Ishikawa (cell line): Measurements from ENCODE around the gene RAB10.

ENCODE experiments used
- CEBPB ChIP-seq: IDR thresholded peaks from 2 replicates; pipeline ENCODE4 v1.6.1; 2012
- CREB1 ChIP-seq: IDR thresholded peaks from 2 replicates; pipeline ENCODE4 v1.6.1; 2012; ENCODE audit warnings: low read depth
- EGR1 ChIP-seq: IDR thresholded peaks from 2 replicates; pipeline ENCODE4 v1.6.1; 2012
- EP300 ChIP-seq: IDR thresholded peaks from 2 replicates; pipeline ENCODE4 v1.6.1; 2012; ENCODE audit warnings: borderline replicate concordance
- FOXM1 ChIP-seq: IDR thresholded peaks from 2 replicates; pipeline ENCODE4 v1.6.1; 2012; ENCODE audit warnings: low read depth, borderline replicate concordance
- MAX ChIP-seq: IDR thresholded peaks from 2 replicates; pipeline ENCODE4 v1.6.1; 2012
- NFIC ChIP-seq: IDR thresholded peaks from 2 replicates; pipeline ENCODE4 v1.6.1; 2012
- RAD21 ChIP-seq: IDR thresholded peaks from 2 replicates; pipeline ENCODE4 v1.6.1; 2012; ENCODE audit warnings: low read depth
- REST ChIP-seq: IDR thresholded peaks from 2 replicates; pipeline ENCODE4 v1.6.1; 2012; ENCODE audit warnings: low read depth, mild to moderate bottlenecking
- TAF1 ChIP-seq: IDR thresholded peaks from 2 replicates; pipeline ENCODE4 v1.6.1; 2012; ENCODE audit warnings: low read depth, mild to moderate bottlenecking
- TCF12 ChIP-seq: IDR thresholded peaks from 2 replicates; pipeline ENCODE4 v1.6.1; 2012; ENCODE audit warnings: low read depth
- TEAD4 ChIP-seq: IDR thresholded peaks from 2 replicates; pipeline ENCODE4 v1.6.1; 2012
- USF1 ChIP-seq: IDR thresholded peaks from 2 replicates; pipeline ENCODE4 v1.6.1; 2012
- YY1 ChIP-seq: IDR thresholded peaks from 2 replicates; pipeline ENCODE4 v1.6.1; 2012; ENCODE audit warnings: low read depth
- ZBTB7A ChIP-seq: IDR thresholded peaks from 2 replicates; pipeline ENCODE4 v1.6.1; 2012; ENCODE audit warnings: low read depth

Gene RAB10

GRCh38 chr2:26157580-26157979 lies 123.7 kb downstream of the RAB10 start:
- TF ChIP-seq TEAD4 (no peak), MAX (no peak), NFIC (no peak), EP300 (no peak), YY1 (no peak), EGR1 (no peak), CREB1 (no peak), USF1 (no peak), TAF1 (no peak), TCF12 (no peak), ZBTB7A (no peak)

GRCh38 chr2:26161926-26162325 lies 128.0 kb downstream of the RAB10 start:
- no peak for TF ChIP-seq FOXM1
- TF ChIP-seq RAD21, result no peak
- TF ChIP-seq CEBPB, result no peak
- no peak for TF ChIP-seq REST
- TF ChIP-seq EGR1, result no peak
- TF ChIP-seq NFIC, result no peak
- no peak for TF ChIP-seq ZBTB7A

- TF ChIP-seq TCF12, result no peak
- no peak for TF ChIP-seq REST
- TF ChIP-seq CEBPB, result no peak
- no peak for TF ChIP-seq EP300
- TF ChIP-seq EGR1, result no peak
- TF ChIP-seq RAD21, result no peak
- no peak for TF ChIP-seq FOXM1
- TF ChIP-seq ZBTB7A, result no peak
- no peak for TF ChIP-seq CREB1
- TF ChIP-seq TEAD4, result no peak
- no peak for TF ChIP-seq USF1
- no peak for TF ChIP-seq NFIC
- TF ChIP-seq MAX, result no peak
- TF ChIP-seq TAF1, result no peak
- TF ChIP-seq YY1, result no peak
Measured at GRCh38 chr2:26162963-26163362, 129.1 kb downstream of the RAB10 start.

- TF ChIP-seq EGR1 (no peak), RAD21 (no peak), ZBTB7A (no peak), TCF12 (no peak), NFIC (no peak), MAX (no peak), USF1 (no peak), TAF1 (no peak), TEAD4 (no peak), YY1 (no peak)
Measured at GRCh38 chr2:26164231-26164630, 130.3 kb downstream of the RAB10 start.

GRCh38 chr2:26164641-26165211 lies 130.8 kb downstream of the RAB10 start:
- TF ChIP-seq TCF12, result no peak
- TF ChIP-seq EP300, result no peak
- TF ChIP-seq EGR1, result no peak
- no peak for TF ChIP-seq TAF1
- no peak for TF ChIP-seq REST
- no peak for TF ChIP-seq RAD21
- TF ChIP-seq CREB1, result no peak
- TF ChIP-seq TEAD4, result no peak
- no peak for TF ChIP-seq YY1
- no peak for TF ChIP-seq FOXM1
- TF ChIP-seq NFIC, result no peak
- no peak for TF ChIP-seq MAX
- TF ChIP-seq USF1, result no peak
- TF ChIP-seq ZBTB7A, result no peak
- TF ChIP-seq CEBPB, result no peak
